ENCODE results near the gene CHRD. TPM values are rescaled to one million over a fixed set of nuclear protein-coding genes. Genes with fewer than 3 reads are reported as not detected.

CHRD gene
- total RNA-seq, 1 donor from 2014 or later: not detected

GRCh38 chr3:184358921-184359350 is 20.9 kb upstream of the CHRD start:
- H3K4me3 ChIP-seq (ENCODE audit: low read depth, low read length): no peak overlapping the region
- TF ChIP-seq CTCF (conservative IDR thresholded peaks at IDR 0.05; ENCODE audit: low read depth, low read length): no peak
- DNase-seq (ENCODE audit: low read depth): no peak

- no peak for DNase-seq (ENCODE audit: low read depth)
- TF ChIP-seq CTCF (conservative IDR thresholded peaks at IDR 0.05; ENCODE audit: low read depth, low read length): no peak
- H3K4me3 ChIP-seq (ENCODE audit: low read depth, low read length): no peak overlapping the region
Measured at GRCh38 chr3:184359610-184360009, 20.2 kb upstream of the CHRD start.

- peak overlapping the region; percentile 89 for H3K4me3 ChIP-seq (ENCODE audit: low read depth, low read length)
- no peak for TF ChIP-seq CTCF (conservative IDR thresholded peaks at IDR 0.05; ENCODE audit: low read depth, low read length)
- no peak for DNase-seq (ENCODE audit: low read depth)
Measured at GRCh38 chr3:184360070-184360928, 19.6 kb upstream of the CHRD start.

- peak overlapping the region; percentile 89 for H3K4me3 ChIP-seq (ENCODE audit: low read depth, low read length)
- DNase-seq (ENCODE audit: low read depth): no peak
- TF ChIP-seq CTCF (conservative IDR thresholded peaks at IDR 0.05; ENCODE audit: low read depth, low read length): no peak
Measured at GRCh38 chr3:184360929-184361531, 18.8 kb upstream of the CHRD start.

GRCh38 chr3:184361532-184361931 is 18.3 kb upstream of the CHRD start, which contains the start of the genes CLCN2 and POLR2H:
CLCN2 (minus strand) TSS chr3:184361605; CDS start chr3:184361479, 126 bp downstream.
POLR2H (plus strand) TSS chr3:184361710; CDS start chr3:184363493, 1,783 bp downstream.
- DNase-seq (ENCODE audit: low read depth): no peak
- TF ChIP-seq CTCF (conservative IDR thresholded peaks at IDR 0.05; ENCODE audit: low read depth, low read length): no peak
- H3K4me3 ChIP-seq (ENCODE audit: low read depth, low read length): peak within 1 kb of the TSS; percentile 89

GRCh38 chr3:184361932-184362667 is 17.8 kb upstream of the CHRD start:
- peak overlapping the region; percentile 89 for H3K4me3 ChIP-seq (ENCODE audit: low read depth, low read length)
- DNase-seq (ENCODE audit: low read depth): peak; percentile 19
- no peak for TF ChIP-seq CTCF (conservative IDR thresholded peaks at IDR 0.05; ENCODE audit: low read depth, low read length)

Data from epithelial cell of proximal tubule (primary cell).